SH-SY5Y (cell line): ENCODE data around the gene IRAK1.

Experiments used
- GATA2 ChIP-seq: IDR thresholded peaks from 2 replicates; pipeline ENCODE4 v1.6.1; 2011; ENCODE audit warnings: mild to moderate bottlenecking, low read depth, low read length
- GATA3 ChIP-seq: IDR thresholded peaks from 2 replicates; pipeline ENCODE4 v1.6.1; 2011; ENCODE audit warnings: low read depth, mild to moderate bottlenecking, low read length, moderate library complexity

DNA sequence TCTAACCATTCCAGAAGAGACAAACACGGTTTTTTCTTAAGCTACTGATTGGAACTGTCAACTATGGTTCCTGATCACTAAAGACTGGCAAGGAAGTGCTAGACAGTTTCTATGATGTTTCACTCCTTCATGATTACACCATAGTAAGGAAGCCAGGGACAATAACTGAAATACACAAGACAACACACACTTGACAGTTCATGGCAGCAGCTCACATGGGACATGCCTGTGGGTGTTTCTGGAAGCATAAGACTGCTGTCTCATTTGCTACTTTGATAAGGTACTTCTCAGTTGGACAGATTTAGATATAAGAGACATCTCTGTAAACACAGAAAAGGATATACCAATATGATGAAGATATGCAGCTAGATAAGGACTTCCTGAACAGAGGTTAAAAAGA lies 8.3 kb upstream of the IRAK1 start:
- TF ChIP-seq GATA2 (no peak), GATA3 (no peak)
